ENCODE results near the gene PEX1. TPM values are rescaled to one million over a fixed set of nuclear protein-coding genes. Genes with fewer than 3 reads are reported as not detected.
A peak's percentile ranks its signal among the peaks of the same experiment; 100 is the strongest.

The PEX1 gene
- polyA plus RNA-seq, 3 donors, result 2.8 to 10.8 (median 2.9) TPM

DNA sequence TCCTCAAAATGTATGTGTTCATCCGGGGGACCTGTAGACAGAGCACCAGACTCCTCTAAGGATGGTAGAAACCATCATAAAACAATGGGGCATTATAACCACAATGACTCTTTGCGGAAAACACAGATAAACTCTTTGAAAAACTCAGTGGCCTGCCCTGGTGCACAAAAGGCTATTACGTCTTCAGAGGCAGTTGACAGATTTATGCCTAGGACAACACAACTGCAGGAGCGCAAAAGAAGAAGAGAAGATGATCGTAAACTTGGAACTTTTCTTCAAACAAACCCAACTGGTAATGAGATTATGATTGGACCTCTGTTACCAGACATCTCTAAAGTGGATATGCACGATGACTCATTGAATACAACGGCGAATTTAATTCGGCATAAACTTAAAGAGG is 6.3 kb upstream of the PEX1 start:
- H3K27ac Mint-ChIP-seq, result peak overlapping the region in 1 of 7 donors; percentile 3
- H3K27me3 ChIP-seq (ENCODE audit: control insufficient read depth in 2 of 2, insufficient read depth in 2 of 2, low read length in 2 of 2), result no peaks in the 10 kb centered on the region
- H2AFZ ChIP-seq (ENCODE audit: insufficient read depth, low read depth, low read length, poor library complexity, severe bottlenecking), result no peak overlapping the region
- peaks cover 3% of the 10 kb centered on the region for H3K79me2 ChIP-seq (ENCODE audit: insufficient read depth, low read length)
- no peak for DNase-seq
- H3K4me3 ChIP-seq (replicated peaks in 1 of 3; ENCODE audit: low read depth in 2 of 3, low read length in 3 of 3), result no peak overlapping the region
- no peaks in the 10 kb centered on the region for H3K9me3 Mint-ChIP-seq
- no peak overlapping the region for H3K9ac ChIP-seq (ENCODE audit: insufficient read depth, low read length, poor library complexity, severe bottlenecking)
- H3K36me3 Mint-ChIP-seq, result peaks cover 81 to 88% of the 10 kb centered on the region in 2 donors
- TF ChIP-seq, protein P1, sequence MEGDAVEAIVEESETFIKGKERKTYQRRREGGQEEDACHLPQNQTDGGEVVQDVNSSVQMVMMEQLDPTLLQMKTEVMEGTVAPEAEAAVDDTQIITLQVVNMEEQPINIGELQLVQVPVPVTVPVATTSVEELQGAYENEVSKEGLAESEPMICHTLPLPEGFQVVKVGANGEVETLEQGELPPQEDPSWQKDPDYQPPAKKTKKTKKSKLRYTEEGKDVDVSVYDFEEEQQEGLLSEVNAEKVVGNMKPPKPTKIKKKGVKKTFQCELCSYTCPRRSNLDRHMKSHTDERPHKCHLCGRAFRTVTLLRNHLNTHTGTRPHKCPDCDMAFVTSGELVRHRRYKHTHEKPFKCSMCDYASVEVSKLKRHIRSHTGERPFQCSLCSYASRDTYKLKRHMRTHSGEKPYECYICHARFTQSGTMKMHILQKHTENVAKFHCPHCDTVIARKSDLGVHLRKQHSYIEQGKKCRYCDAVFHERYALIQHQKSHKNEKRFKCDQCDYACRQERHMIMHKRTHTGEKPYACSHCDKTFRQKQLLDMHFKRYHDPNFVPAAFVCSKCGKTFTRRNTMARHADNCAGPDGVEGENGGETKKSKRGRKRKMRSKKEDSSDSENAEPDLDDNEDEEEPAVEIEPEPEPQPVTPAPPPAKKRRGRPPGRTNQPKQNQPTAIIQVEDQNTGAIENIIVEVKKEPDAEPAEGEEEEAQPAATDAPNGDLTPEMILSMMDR (IDR thresholded peaks at IDR 0.05), result no peak
- H3K4me1 ChIP-seq (ENCODE audit: control insufficient read depth in 1 of 2, insufficient read depth in 2 of 2, low read length in 2 of 2), result no peaks in the 10 kb centered on the region
- H4K20me1 ChIP-seq (ENCODE audit: insufficient read depth, low read length), result peaks cover 5% of the 10 kb centered on the region
- H3K4me3 Mint-ChIP-seq, result no peak overlapping the region
- WGBS (ENCODE audit: insufficient coverage), result 89% methylated on average over 3 of the region's 9 CpGs
- peaks cover 2% of the 10 kb centered on the region for H3K4me1 Mint-ChIP-seq
- H3K36me3 ChIP-seq (replicated peaks in 1 of 2; ENCODE audit: control insufficient read depth in 1 of 2, insufficient read depth in 2 of 2, low read length in 2 of 2), result peaks cover 77 to 90% of the 10 kb centered on the region in 2 donors
- intact Hi-C loops (cut with micrococcal nuclease), result no loop called here
- H3K27me3 Mint-ChIP-seq (ENCODE audit: low read depth in 3 of 3), result peaks cover 0 to 2% (median 2%) of the 10 kb centered on the region in 3 donors
- H3K4me2 ChIP-seq (replicated peaks; ENCODE audit: extremely low read depth, low read length, poor library complexity, severe bottlenecking), result no peak overlapping the region
- no peaks in the 10 kb centered on the region for H3K9me3 ChIP-seq (replicated peaks in 1 of 2; ENCODE audit: control insufficient read depth in 1 of 2, insufficient read depth in 1 of 2, low read length in 2 of 2)
- H3K27ac ChIP-seq (ENCODE audit: low read depth in 1 of 2, low read length in 2 of 2), result no peak overlapping the region

DNA sequence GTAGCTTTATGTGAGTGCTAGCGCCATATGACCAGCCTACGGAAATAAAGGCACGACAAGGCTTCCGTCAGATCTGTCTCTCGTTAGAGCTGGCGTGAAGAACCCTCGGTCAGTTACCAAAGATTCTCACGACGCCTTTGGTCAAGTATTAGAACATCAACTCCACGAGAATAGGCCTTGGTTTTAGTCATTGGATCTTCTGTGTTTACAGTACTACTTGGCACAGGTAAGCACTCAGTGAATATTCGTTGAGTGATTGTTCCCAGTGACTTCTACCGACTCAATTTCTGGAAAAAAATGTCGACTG is 591 bp upstream of the PEX1 start:
- Histone ChIP-seq H2AFZ (ENCODE audit: insufficient read depth, low read depth, low read length, poor library complexity, severe bottlenecking) (peak overlapping the region; percentile 98), H3K4me2 (replicated peaks; ENCODE audit: extremely low read depth, low read length, poor library complexity, severe bottlenecking) (peak overlapping the region; percentile 97), H3K4me3 (replicated peaks in 1 of 3; ENCODE audit: low read depth in 2 of 3, low read length in 3 of 3) (peak overlapping the region; percentile 88 to 97 (median 92)), H3K79me2 (ENCODE audit: insufficient read depth, low read length) (peaks cover 18% of the 10 kb centered on the region), H3K27ac (ENCODE audit: low read depth in 1 of 2, low read length in 2 of 2) (peak overlapping the region; percentile 87 to 97), H3K4me1 (ENCODE audit: control insufficient read depth in 1 of 2, insufficient read depth in 2 of 2, low read length in 2 of 2) (peaks cover 15 to 20% of the 10 kb centered on the region in 2 donors), H3K36me3 (replicated peaks in 1 of 2; ENCODE audit: control insufficient read depth in 1 of 2, insufficient read depth in 2 of 2, low read length in 2 of 2) (peaks cover 31 to 37% of the 10 kb centered on the region in 2 donors), H3K9me3 (replicated peaks in 1 of 2; ENCODE audit: control insufficient read depth in 1 of 2, insufficient read depth in 1 of 2, low read length in 2 of 2) (no peaks in the 10 kb centered on the region), H3K9ac (ENCODE audit: insufficient read depth, low read length, poor library complexity, severe bottlenecking) (peak overlapping the region; percentile 82), H4K20me1 (ENCODE audit: insufficient read depth, low read length) (no peaks in the 10 kb centered on the region), H3K27me3 (ENCODE audit: control insufficient read depth in 2 of 2, insufficient read depth in 2 of 2, low read length in 2 of 2) (no peaks in the 10 kb centered on the region)
- intact Hi-C loops (cut with micrococcal nuclease), result loop anchor here (5.0 to 10.0 kb wide), 3 partner anchors 82 to 696 kb away; partner anchors contain the start of genes ANKIB1 (in 1 of the 2), GATAD1 (in 1 of the 2), HEPACAM2 (in 1 of the 2) and KRIT1 (in 1 of the 2)
- H3K9me3 Mint-ChIP-seq, result peaks cover 0 to 2% (median 0%) of the 10 kb centered on the region in 7 donors
- H3K27me3 Mint-ChIP-seq (ENCODE audit: low read depth in 3 of 3), result no peaks in the 10 kb centered on the region
- TF ChIP-seq, protein P1 (IDR thresholded peaks at IDR 0.05), result peak; percentile 15
- peaks cover 34 to 40% of the 10 kb centered on the region in 2 donors for H3K36me3 Mint-ChIP-seq
- peak overlapping the region; percentile 90 to 94 for H3K4me3 Mint-ChIP-seq
- peak overlapping the region; percentile 94 to 98 (median 96) for H3K27ac Mint-ChIP-seq
- H3K4me1 Mint-ChIP-seq, result peaks cover 16% of the 10 kb centered on the region
- DNase-seq, result no peak
- WGBS (ENCODE audit: insufficient coverage), result 0% methylated on average over 10 of the region's 13 CpGs

Data from CD14-positive monocyte (primary cell).